Measurements from ENCODE around the gene SNRNP35.

Gene SNRNP35

GRCh38 chr12:123485756-123486155 is 27.8 kb downstream of the SNRNP35 start:
- in situ Hi-C loops (cut with HindIII; ENCODE audit: low sequenced_read_pairs): no loop called here
- DNase-seq (ENCODE audit: low read depth, low spot score): no peak
- no peak for TF ChIP-seq CTCF (IDR thresholded peaks at IDR 0.05; ENCODE audit: low read depth, low read length)
- H3K4me3 ChIP-seq (ENCODE audit: low read depth, low read length): no peak overlapping the region

- in situ Hi-C loops (cut with HindIII; ENCODE audit: low sequenced_read_pairs): no loop called here
- no peak for DNase-seq (ENCODE audit: low read depth, low spot score)
- H3K4me3 ChIP-seq (ENCODE audit: low read depth, low read length): no peak overlapping the region
- no peak for TF ChIP-seq CTCF (IDR thresholded peaks at IDR 0.05; ENCODE audit: low read depth, low read length)
These were observed 29.5 kb downstream of the SNRNP35 start for GRCh38 chr12:123487428-123487827.

DNA sequence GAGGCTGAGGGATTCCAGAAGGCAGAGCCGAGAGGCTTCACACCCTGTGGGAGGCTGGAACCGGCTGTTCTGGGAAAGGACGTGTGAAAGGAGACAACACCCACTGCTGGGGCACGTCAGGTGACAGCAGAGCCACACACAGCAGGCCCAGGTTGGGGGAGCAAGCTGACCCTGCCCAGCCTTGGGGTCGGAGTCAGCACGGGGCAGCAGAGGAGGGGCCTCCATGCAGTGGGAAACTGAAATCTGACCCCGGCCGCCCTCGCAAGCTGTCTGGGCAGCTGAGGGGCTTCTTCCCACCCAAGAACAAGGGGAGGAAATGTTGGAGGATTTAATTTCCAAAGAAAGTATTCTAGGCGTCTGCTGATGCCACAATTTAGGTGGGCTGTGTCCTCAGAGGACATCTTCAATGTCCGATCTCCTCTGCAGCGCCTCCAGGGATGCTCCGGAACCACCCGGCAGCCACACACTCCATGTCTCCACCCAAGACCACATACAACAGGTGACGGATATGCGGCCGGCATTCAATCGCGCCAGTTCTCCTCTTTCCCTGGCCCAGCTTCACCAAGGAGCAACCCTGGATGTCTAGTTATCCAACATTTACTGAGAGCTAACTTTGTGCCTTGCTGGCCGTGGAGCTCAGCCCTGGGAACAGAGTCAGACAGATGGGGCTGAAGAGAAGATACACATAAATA is 30.7 kb downstream of the SNRNP35 start:
- no peak for DNase-seq (ENCODE audit: low read depth, low spot score)
- TF ChIP-seq CTCF (IDR thresholded peaks at IDR 0.05; ENCODE audit: low read depth, low read length): no peak
- no peak overlapping the region for H3K4me3 ChIP-seq (ENCODE audit: low read depth, low read length)
- in situ Hi-C loops (cut with HindIII; ENCODE audit: low sequenced_read_pairs): no loop called here

DNA sequence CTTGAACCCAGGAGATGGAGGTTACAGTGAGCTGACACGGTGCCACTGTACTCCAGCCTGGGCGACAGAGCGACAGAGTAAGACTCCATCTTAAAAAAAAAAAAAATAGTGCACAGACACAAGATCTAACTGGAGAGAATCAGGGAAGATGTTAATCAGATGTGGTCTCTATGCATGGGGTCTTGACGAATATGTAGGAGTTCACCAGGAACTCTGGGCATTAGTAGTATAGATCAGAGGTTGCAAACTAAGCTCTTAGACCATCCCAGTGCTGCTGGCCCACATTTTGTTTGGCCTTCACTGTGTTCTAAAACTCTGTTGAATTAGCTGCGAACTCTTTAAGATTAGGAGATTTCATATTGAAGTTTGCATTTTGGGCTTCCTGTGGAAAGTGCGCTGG is 31.6 kb downstream of the SNRNP35 start:
- DNase-seq (ENCODE audit: low read depth, low spot score): no peak
- H3K4me3 ChIP-seq (ENCODE audit: low read depth, low read length): no peak overlapping the region
- no peak for TF ChIP-seq CTCF (IDR thresholded peaks at IDR 0.05; ENCODE audit: low read depth, low read length)
- in situ Hi-C loops (cut with HindIII; ENCODE audit: low sequenced_read_pairs): no loop called here

GRCh38 chr12:123490089-123490488 is 32.1 kb downstream of the SNRNP35 start:
- in situ Hi-C loops (cut with HindIII; ENCODE audit: low sequenced_read_pairs): no loop called here
- H3K4me3 ChIP-seq (ENCODE audit: low read depth, low read length): no peak overlapping the region
- no peak for TF ChIP-seq CTCF (IDR thresholded peaks at IDR 0.05; ENCODE audit: low read depth, low read length)
- DNase-seq (ENCODE audit: low read depth, low spot score): no peak

GRCh38 chr12:123491056-123491455 is 33.1 kb downstream of the SNRNP35 start:
- DNase-seq (ENCODE audit: low read depth, low spot score): no peak
- in situ Hi-C loops (cut with HindIII; ENCODE audit: low sequenced_read_pairs): no loop called here
- TF ChIP-seq CTCF (IDR thresholded peaks at IDR 0.05; ENCODE audit: low read depth, low read length): no peak
- H3K4me3 ChIP-seq (ENCODE audit: low read depth, low read length): no peak overlapping the region
